ENCODE results near the gene LRP3. TPM values are rescaled to one million over a fixed set of nuclear protein-coding genes. Genes with fewer than 3 reads are reported as not detected.

LRP3 gene
- 0.12 TPM in 1 of 2 replicates, not detected in the other for polyA plus RNA-seq

GRCh38 chr19:33193865-33194362 lies at the start of gene LRP3:
Gene LRP3 (plus strand): TSS chr19:33194330. CDS start chr19:33194786, 456 bp downstream.

GRCh38 chr19:33225458-33225926 lies 31.4 kb downstream of the LRP3 start, which contains the start of gene SLC7A10:
Gene SLC7A10 (minus strand): TSS chr19:33225850. CDS start chr19:33225703, 147 bp downstream.

Other genes starting within 250 kb of the LRP3 start
- 3.7 and 15.6 TPM in 2 replicates for gene CEP89, start 222.4 kb upstream of the LRP3 start, polyA plus RNA-seq
- 2.1 TPM in 1 of 2 replicates, not detected in the other for gene FAAP24, start 222.1 kb upstream of the LRP3 start, polyA plus RNA-seq
- gene RHPN2, start 129.4 kb upstream of the LRP3 start, polyA plus RNA-seq: 4.7 and 5.0 TPM in 2 replicates
- gene GPATCH1, start 113.1 kb upstream of the LRP3 start, polyA plus RNA-seq: 2.1 and 3.4 TPM in 2 replicates
- not detected in 2 replicates for gene WDR88, start 62.2 kb upstream of the LRP3 start, polyA plus RNA-seq
- 1.2 and 3.2 TPM in 2 replicates for gene SLC7A10, start 31.5 kb downstream of the LRP3 start, polyA plus RNA-seq
- not detected in 2 replicates for gene CEBPA, start 108.2 kb downstream of the LRP3 start, polyA plus RNA-seq
- 10.5 and 10.7 TPM in 2 replicates for gene CEBPG, start 179.4 kb downstream of the LRP3 start, polyA plus RNA-seq